ENCODE results near the gene YLPM1.

Gene YLPM1

DNA sequence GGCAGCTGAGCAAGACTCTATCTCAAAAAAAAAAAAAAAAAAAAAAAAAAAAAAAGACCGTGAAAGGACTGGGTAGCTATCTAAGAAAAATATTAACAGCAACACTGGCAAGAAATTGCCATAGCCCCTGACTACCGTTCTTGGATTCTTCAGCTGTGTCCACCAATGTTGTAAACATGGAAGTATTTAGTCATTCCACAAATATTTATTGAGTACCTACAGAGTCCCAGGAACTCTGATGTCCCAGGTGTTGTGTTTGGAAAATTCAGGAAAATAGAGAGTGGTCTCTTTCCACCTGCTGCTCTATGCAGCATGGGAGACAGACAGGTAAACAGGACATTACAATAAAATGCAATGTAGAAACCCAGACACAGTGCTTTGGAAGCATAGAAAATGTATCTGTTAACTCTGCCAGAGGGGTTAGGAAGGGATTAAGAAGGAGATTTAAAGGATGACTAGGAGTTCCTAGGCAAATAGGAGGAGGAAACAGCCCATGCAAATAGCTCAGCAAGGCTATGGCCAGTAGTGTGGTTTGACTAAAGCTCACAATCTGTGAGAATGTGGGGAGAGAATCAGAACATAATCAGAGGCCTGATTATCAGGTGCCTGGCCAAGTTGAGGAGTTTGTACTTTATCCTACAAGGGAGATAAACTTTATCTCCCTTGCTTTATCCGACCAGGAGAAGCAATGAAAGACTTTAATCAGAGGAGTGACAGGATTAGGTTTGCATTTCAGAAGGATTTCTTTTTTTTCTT is 116.5 kb downstream of the YLPM1 start:
- no peak for DNase-seq

DNA sequence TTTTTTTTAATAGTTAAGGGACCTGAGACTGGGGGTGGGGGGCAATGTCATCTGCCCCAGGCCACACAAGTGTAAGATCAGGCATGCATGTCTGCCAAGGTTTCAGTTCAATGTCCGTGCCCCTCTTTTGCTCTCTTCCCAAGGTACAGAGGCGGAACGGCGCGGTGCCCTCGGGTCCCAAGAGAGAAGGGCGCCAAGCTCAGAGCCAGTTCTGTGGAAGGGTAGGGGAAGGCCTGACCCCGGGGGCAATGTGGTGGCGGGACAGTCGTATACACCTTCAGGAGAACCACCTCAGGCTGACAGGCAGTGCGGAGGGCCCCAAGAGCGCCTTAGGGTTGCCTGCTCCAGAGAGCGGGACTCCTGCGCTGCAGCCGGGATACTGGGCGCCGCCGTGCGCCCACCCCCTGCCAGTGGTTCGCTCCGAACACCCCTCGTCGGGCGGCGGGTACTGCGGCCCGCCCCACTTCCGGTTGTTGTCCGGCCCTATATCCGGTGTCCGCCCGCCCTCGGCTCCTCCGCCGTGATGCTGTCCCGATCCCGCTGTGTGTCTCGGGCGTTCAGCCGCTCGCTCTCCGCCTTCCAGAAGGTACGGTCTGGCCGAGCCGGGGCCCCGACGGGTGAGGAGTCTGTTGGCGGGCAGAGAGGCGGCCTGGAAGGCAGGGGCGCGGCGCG is 118.5 kb downstream of the YLPM1 start, which contains the start of gene DLST:
Gene DLST, plus strand, starts transcription at position 486 of the 672 bp plus-strand sequence. Its CDS starts 38 bp downstream, at position 524.
- peak; percentile 88 for DNase-seq

DNA sequence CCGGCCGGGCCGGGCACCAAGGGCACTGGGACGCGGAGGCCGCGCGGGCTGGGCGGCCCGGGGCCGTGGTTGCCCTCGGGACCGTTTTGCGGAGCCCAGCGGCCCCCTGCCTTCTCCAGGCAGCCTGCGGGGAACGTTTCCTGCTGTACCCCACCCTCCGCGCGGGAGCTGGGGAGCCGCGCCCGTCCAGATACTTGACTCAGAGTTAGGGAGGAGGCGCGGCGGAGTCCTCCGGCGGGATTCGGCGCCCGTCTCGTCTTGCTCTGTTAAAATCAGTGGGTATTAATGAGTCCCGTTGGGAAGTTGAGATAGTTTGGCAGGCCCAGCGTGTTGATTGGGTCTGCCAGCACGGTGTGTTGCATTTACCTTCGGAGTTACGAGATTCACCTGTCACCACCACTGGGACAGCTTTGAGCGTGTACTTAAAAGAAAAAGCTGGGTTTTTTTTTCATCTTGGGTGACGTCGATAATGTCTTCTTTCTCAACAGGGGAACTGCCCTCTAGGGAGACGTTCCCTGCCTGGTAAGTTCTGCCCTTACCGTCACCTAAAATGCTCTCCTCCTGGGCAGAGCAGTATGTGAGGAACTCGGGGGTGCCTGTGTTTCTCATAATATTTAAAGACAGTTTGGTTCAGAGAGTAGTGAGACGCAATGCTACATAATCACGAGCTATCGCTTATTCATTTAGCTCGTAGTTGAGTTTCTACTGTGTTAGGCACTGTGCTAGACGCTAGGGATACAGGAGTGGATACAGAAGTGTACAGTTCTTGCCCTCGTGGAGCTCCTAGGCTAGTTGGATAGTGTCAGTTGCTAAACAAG is 119.2 kb downstream of the YLPM1 start:
- DNase-seq = peak; percentile 73
